Activated T-helper 1 cell treated with Interleukin-2 at 50 U/mL for 16 hours (primary cell): ENCODE results near the gene RHBDD2.
"Not testable (repeated sequence)": the region's sequence is repeated elsewhere in the genome, so short reads cannot be mapped to it uniquely, and the experiment has no call there.

Source experiments
- DNase-seq: peaks from one replicate; pipeline ENCODE4 v3.0.0-alpha.2; 2020; ENCODE audit warnings: low read depth

RHBDD2 gene

GRCh38 chr7:75889223-75889825 lies 10.5 kb downstream of the RHBDD2 start:
- no peak for DNase-seq

DNA sequence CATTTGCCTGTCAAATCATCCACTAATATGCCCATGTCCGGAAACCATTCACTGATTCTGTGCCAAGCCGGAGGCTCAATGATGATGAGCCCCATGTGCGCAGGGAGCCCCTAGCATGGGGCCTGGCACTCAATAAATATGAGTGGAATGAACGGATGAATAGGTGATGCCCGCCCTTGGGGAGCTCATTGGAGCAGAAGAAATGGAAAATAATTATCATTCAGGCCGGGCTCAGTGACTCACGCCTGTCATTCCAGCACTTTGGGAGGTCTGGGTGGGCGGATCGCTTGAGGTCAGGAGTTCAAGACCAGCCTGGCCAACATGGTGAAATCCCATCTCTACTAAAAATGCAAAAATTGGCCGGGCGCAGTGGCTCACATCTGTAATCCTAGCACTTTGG lies 11.0 kb downstream of the RHBDD2 start:
- DNase-seq = no peak

- not testable (repeated sequence) for DNase-seq
Measured at GRCh38 chr7:75891237-75891636, 12.4 kb downstream of the RHBDD2 start.

GRCh38 chr7:75891815-75892411 lies 13.1 kb downstream of the RHBDD2 start:
- DNase-seq = no peak

GRCh38 chr7:75892634-75893272 lies 13.9 kb downstream of the RHBDD2 start:
- DNase-seq = no peak

- DNase-seq = no peak
Measured at GRCh38 chr7:75896803-75897327, 18.0 kb downstream of the RHBDD2 start.

GRCh38 chr7:75900617-75901315 lies 21.9 kb downstream of the RHBDD2 start:
- DNase-seq = no peak

- DNase-seq = no peak
Measured at GRCh38 chr7:75905785-75906604, 27.2 kb downstream of the RHBDD2 start.

DNA sequence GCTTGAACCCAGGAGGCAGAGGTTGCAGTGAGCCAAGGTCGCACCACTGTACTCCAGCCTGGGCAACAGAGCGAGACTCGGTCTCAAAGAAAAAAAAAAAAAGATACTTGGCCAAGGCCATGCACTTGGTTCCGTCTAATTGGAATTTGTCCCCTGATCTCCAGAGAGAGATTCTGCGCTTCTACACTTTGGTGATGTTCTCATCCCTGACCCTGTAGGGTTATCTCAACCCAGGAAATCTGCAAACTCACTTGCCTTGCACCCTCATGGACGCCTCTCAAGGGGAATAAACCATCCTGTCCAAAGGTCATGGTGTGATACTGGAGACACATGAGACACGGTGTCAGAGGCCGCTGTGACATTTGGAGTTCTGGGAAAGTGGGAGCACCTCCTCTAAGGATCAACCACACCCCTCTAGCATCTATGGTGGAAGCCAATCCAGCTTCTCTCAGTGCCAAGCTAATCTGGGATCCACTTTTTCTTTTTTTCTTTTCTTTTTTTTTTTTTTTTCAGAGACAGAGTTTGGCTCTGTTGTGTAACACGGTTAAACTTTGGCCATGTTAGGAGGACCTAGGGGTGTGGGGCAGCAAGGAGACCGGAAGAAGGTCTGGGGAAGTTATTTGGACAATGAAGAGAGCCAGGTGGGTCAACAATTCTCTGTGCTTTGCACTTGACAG lies 28.3 kb downstream of the RHBDD2 start:
- no peak for DNase-seq

DNA sequence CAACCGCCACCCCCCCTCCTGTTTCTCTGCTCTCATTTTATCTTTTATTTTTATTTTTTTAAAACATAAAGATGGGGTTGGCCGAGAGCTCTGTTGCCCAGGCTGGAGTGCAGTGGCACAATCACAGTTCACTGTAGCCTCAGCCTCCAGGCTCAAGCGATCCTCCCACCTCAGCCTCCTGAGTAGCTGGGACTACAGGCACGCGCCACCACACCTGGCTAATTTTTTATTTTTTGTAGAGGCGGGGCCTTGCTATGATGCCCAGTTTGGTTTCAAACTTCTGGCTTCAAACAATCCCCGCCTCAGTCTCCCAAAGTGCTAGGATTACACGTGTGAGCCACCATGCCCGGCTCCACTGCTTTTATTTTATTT lies 28.8 kb downstream of the RHBDD2 start:
- not testable (repeated sequence) for DNase-seq

DNA sequence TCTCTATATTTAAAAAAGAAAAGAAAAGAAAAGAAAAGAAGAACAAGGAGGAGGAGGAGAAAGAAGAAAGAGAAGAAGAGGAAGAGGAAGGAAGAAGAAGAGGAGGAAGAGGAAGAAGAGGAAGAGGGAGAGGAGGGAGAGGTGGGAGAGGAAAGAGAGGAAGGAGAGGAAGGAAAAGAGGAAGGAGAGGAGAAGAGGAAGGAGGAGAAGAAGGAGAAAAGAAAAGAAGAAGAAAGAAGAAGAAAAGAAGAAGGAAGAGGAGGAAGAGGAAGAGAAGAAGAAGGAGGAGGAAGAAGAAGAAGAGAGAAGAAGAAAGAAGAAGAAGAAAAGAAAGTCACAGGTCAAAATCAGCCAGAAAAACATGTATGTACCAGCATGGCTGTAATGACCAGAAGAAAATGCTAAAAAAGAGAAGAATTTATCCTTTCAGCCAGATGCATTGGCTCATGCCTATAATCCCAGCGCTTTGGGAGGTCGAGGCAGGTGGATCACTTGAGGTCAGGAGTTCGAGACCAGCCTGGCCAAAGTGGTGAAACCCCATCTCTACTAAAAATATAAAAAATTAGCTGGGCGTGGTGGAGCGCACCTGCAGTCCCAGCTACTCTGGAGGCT lies 30.8 kb downstream of the RHBDD2 start:
- DNase-seq = no peak

DNA sequence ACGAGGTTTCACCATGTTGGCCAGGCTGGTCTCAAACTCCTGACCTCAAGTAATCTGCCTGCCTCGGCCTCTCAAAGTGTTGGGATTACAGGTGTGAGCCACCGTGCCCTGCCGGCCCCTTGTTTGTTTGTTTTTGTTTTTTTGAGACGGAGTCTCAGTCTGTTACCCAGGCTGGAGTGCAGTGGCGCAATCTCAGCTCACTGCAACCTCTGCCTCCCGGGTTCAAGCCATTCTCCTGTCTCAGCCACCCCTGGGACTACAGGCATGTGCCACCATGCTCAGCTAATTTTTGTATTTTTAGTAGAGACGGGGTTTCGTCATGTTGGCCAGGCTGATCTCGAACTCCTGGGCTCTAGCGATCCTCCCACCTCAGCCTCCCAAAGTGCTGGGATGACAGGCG lies 32.4 kb downstream of the RHBDD2 start:
- DNase-seq = not testable (repeated sequence)

DNA sequence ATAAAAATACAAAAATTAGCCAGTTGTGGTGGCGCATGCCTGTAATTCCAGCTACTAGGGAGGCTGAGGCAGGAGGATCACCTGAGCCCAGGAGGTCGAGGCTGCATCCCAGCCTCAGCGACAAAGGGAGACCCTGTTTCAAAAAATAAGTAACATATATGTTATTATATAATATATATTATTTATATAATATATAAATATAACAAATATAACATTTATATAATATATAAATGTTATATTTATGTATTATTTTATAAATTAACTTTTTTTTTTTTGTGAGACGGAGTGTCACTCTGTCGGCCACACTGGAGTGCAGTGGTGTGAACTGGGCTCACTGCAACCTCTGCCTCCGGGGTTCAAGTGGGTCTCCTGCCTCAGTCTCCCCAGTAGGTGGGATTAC lies 34.6 kb downstream of the RHBDD2 start:
- no peak for DNase-seq

DNA sequence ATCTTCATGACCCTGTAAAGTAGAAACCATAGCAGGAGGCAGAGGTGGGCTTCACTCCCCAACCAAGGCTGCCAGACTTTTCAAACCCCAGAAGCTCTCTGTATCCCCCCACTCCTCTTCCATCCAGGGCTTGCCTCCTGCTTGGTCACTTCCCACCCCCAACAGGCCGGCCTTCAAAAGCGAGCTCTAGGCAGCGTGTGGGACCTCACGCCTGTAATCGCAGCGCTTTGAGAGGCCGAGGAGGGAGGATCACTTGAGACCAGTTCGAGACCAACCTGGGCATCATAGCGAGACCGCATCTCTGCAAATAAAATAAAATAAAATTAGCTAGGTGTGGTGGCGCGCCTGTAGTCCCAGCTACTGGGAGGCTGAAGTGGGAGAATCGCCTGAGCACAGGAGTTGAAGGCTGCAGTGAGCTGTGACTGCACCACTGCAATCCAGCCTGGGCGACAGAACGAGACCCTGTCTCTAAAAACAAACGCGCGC lies 35.4 kb downstream of the RHBDD2 start:
- DNase-seq = no peak

DNA sequence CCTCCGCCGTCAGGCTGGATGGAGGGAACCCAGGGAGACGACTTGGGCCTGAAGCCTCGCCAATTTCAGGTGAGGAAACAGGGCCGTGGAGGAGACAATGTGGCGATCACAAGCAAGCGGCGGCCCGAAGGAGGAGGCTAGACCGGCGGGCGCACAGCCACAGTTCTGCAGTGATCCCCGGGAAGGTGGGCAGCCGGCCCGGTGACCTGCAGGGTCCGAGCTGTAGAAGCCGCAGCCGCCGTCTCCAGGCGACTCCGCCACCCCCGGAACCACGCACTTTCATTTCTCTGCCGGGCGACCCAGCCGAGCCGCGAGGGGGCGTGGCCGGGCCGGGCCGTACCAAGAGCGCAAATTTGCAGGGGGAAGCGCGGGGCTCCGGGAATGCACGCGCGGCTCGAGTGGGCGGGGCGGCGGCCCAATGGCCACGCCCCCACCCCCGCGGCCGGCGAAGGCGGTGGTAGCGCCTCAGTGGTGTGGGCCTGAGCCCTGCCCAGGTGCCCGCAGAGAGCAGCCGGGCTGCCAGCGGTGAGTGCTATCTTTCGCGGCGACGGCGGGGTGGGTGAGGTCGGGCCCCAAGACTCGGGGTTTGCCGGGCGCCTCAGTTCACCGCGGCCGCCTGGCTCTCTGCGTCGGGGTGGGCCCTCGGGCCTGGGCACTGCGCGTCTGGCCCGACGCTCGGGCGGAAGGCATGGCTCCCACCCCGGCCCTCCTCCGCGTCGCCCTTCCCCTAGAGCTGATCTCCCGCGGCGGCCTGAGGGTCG lies 36.0 kb downstream of the RHBDD2 start, which contains the start of gene POR:
Gene POR (plus strand): TSS at position 501 of the 761 bp plus-strand sequence. CDS start 38,847 bp downstream, outside the sequence.
- DNase-seq = peak; percentile 98

GRCh38 chr7:75915416-75916156 lies 36.8 kb downstream of the RHBDD2 start:
- DNase-seq = peak; percentile 6

DNA sequence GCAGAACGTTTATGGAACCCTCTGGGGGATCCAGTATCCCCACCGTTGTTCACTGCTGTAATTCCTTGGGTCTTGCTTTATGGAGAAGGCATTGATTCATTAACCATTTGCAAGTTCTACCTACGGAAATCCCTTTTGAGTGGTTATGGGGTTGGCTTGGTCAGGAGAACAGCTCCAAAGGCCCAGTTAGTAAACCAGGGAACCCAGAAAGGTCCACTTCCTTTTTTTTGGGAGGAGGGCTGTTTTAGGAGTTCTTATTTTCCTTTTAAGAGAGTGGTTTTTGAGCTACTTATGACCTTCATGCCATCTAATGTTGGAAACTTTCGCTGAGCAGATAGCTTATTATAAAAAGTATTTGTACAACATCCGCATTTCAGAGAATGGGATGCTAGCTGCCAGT lies 37.4 kb downstream of the RHBDD2 start:
- DNase-seq = no peak

- no peak for DNase-seq
Measured at GRCh38 chr7:75916685-75917634, 38.1 kb downstream of the RHBDD2 start.
